ENCODE measurements around the gene MLLT3. TPM values are rescaled to one million over a fixed set of nuclear protein-coding genes. Genes with fewer than 3 reads are reported as not detected.
"Not testable (repeated sequence)": the region's sequence is repeated elsewhere in the genome, so short reads cannot be mapped to it uniquely, and the experiment has no call there.

MLLT3 gene
- total RNA-seq (2014; rRNA removed; shearing (Covaris generic); ENCODE audit: low replicate concordance): 50.7 and 69.9 TPM in 2 replicates

DNA sequence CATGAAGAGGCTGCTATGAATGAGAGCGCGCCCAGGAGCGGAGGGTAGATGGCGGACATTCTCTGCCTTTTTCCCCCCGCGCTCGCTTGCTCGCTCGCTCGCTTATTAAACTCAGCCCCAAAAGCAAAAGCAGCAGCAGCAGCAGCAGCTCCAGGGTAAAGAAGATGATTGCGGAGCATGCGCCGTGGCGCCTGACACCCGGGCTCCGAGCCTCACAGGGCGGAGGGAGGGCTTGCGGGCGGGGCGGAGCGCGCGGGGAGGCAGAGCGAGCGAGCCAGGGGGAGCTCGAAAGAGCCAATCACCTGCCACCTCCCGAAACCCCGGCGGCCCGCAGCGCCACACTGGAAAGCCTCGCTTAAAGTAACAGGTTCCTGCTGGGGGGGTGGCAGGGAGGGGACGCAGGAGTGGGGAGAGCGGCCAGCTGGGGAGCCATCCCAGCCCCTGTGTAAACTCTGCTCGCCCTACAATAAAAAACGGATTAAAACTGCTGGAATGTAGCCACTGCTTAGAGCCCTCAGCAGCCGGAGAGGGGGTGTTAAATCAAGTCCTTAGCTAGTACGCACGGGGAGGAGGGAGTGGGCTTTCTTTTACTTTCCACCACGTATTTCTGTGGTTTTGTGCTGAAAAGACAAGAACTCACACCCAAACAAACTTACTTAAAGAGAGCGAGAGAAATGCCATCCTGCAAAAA, at the start of gene MLLT3:
Gene MLLT3 (minus strand): TSS at position 170 of the 691 bp plus-strand sequence.
- Histone ChIP-seq H3K9me3 (no peaks in the 10 kb centered on the region), H3K27me3 (no peaks in the 10 kb centered on the region), H3K36me3 (peaks cover 7% of the 10 kb centered on the region), H3K4me3 (peak within 1 kb of the TSS; percentile 91)
- peak; percentile 100 for DNase-seq

DNA sequence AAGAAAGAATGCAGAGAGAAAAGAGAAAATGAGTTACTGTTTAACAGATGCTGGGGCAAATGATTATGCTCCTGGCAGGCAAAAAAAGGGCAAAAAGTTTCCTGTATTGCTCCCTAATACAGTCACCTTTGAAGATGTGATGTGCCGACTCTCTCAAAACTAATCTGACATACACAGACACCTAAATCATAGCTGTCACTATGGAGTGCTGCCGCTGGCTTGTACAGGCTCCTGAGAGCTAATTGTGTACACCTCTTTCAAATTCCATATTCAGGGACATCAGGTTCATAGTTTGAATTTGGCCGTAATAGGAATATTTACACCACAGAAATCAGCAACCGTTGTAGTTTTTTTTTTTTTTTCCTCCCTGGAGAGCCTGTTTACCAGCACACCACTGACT, 49.3 kb upstream of the MLLT3 start:
- H3K9me3 ChIP-seq: peaks cover 1% of the 10 kb centered on the region; the same call in 1 of the 2 replicates
- no peaks in the 10 kb centered on the region for H3K36me3 ChIP-seq
- DNase-seq: no peak
- H3K27me3 ChIP-seq: peaks cover 6% of the 10 kb centered on the region; the same call in 1 of the 2 replicates
- no peak overlapping the region for H3K4me3 ChIP-seq

DNA sequence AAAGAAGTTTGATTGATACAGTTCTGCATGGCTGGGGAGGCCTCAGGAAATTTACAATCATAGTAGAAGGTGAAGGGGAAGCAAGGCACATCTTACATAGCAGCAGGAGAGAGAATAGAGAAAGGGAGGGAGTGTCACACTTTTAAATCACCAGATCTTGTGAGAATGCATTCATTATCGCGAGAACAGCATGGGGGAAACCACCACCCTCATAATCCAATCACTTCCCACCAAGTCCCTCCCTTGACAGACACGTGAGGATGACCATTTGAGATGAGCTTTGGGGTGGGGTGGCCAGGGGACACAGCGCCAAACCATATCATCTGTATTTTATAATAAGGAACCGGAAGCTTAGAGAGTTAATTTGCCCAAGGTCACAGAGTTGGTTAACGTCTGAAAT, 48.1 kb upstream of the MLLT3 start:
- Histone ChIP-seq H3K27me3 (peaks cover 6% of the 10 kb centered on the region; the same call in 1 of the 2 replicates), H3K36me3 (no peaks in the 10 kb centered on the region), H3K9me3 (no peaks in the 10 kb centered on the region), H3K4me3 (no peak overlapping the region)
- DNase-seq: no peak

DNA sequence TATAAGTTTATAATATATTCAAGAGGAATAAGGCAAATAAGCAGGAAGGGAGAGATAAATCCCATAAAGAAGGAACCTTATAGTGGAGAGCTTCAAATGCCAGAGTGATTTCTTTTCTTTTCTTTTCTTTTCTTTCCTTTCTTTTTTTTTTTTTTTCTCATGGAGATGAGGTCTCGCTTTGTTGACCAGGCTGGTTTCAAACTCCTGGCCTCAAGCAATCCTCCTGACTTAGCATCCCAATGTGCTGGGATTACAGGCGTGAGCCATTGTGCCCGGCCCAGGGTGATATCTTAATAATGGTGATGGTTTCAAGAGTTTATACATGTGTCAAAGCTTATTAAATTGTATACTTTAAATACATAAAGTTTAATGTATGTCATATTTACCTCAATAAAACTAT, 42.2 kb upstream of the MLLT3 start:
- Histone ChIP-seq H3K4me3 (no peak overlapping the region), H3K36me3 (no peaks in the 10 kb centered on the region), H3K27me3 (peaks cover 36% of the 10 kb centered on the region), H3K9me3 (no peaks in the 10 kb centered on the region)
- DNase-seq: no peak

DNA sequence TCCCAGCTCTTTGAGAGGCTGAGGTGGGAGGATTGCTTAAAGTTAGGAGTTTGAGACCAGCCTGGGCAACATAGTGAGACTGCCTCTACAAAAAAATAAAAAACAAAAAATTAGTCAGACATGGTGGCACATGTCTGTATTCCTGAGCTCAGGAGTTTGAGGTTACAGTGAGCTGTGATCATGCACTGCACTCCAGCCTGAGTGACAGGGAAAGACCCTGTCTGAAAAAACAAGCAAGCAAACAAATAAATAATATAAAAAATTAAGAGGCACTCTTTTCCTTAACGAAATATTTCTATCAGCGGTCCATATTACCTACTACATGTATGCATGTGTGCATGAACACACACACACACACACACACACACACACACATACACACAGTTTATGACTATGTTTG, 40.8 kb upstream of the MLLT3 start:
- peaks cover 36% of the 10 kb centered on the region for H3K27me3 ChIP-seq
- H3K9me3 ChIP-seq: no peaks in the 10 kb centered on the region
- no peak for DNase-seq
- no peaks in the 10 kb centered on the region for H3K36me3 ChIP-seq
- no peak overlapping the region for H3K4me3 ChIP-seq

DNA sequence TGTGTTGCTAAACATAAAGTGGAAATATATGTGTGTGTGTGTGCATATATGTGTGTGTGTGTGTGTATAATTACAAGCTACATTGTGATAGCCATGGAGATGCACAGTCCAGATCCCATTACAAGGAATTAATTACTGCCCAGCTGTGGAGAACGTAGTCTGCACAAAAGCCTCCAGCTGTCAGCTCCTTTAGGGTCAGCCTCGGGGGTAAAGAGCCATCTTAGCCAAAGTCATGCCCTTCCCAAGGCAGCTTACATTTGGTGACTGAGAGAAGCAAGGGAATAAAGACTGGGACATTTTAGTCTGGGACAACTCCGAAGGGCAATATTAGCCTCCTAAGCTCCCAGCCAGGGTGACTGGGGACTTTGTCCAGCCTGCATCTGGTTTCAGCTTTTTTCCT, 39.9 kb upstream of the MLLT3 start:
- no peak overlapping the region for H3K4me3 ChIP-seq
- no peaks in the 10 kb centered on the region for H3K36me3 ChIP-seq
- H3K9me3 ChIP-seq: no peaks in the 10 kb centered on the region
- DNase-seq: no peak
- H3K27me3 ChIP-seq: peaks cover 30% of the 10 kb centered on the region

DNA sequence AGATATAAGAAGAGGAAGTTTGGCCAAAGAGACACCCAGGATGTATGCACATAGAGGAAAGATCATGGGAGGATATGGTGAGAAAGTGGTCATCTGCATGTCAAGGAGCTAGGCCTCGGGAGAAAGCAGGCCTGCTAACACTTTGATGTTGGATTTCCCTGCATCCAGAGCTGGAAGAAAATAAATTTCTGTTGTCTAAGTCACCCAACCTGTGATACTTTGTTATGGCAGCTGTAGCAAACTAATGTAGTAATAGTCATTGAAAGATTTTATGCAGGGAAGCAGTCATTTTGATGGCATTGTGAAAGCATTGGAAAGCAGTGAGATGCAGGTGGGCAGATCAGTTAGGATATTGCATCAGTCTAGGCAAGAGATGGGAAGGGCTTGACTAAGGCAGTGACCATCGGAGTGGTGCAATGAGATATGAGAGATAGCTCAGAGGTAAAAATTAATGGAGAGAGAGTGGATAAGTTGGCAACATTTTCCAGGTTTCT, 37.2 kb upstream of the MLLT3 start:
- H3K27me3 ChIP-seq: peaks cover 22% of the 10 kb centered on the region
- H3K36me3 ChIP-seq: no peaks in the 10 kb centered on the region
- no peaks in the 10 kb centered on the region for H3K9me3 ChIP-seq
- DNase-seq: no peak
- no peak overlapping the region for H3K4me3 ChIP-seq

DNA sequence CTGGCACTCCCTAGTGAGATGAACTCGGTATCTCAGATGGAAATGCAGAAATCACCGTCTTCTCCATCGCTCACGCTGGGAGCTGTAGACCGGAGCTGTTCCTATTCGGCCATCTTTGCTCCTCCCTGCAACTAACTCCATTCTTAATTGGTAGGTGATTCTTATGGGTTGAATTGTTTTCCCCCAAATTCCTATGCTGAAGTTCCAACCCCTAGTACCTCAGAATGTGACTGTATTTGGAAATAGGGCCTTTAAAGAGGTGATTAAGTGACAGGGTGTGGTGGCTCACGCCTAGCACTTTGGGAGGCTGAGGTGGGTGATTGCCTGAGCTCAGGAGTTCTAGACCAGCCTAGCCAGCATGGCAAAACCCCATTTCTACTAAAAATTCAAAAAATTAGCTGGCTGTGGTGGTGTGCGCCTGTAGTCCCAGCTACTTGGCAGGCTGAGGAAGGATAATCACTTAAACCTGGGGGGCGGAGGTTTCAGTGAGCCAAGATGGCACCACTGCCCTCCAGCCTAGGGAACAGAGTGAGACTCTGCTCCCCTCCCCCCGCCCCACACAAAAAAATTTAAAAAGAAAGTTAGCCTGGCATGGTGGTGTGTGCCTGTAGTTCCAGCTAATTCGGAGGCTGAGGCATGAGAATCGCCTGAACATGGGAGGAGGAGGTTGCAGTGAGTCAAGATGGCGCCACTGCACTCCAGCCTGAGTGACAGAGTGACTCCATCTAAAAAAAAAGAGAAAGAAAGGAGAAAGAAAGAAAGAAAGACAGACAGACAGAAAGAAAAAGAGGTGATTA, 36.6 kb upstream of the MLLT3 start:
- Histone ChIP-seq H3K9me3 (no peaks in the 10 kb centered on the region), H3K36me3 (no peaks in the 10 kb centered on the region), H3K4me3 (peak overlapping the region; percentile 61), H3K27me3 (peaks cover 22% of the 10 kb centered on the region)
- DNase-seq: no peak

DNA sequence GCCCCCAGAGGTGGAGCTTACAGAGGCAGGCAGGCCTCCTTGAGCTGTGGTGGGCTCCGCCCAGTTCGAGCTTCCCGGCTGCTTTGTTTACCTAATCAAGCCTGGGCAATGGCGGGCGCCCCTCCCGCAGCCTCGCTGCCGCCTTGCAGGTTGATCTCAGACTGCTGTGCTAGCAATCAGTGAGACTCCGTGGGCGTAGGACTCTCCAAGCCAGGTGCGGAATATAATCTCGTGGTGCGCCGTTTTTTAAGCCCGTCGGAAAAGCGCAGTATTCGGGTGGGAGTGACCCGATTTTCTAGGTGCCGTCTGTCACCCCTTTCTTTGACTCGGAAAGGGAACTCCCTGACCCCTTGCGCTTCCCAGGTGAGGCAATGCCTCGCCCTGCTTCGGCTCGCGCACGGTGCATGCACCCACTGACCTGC, 36.0 kb upstream of the MLLT3 start:
- peak; percentile 45 for DNase-seq
- peaks cover 20% of the 10 kb centered on the region for H3K27me3 ChIP-seq
- peak overlapping the region; percentile 61 for H3K4me3 ChIP-seq

DNA sequence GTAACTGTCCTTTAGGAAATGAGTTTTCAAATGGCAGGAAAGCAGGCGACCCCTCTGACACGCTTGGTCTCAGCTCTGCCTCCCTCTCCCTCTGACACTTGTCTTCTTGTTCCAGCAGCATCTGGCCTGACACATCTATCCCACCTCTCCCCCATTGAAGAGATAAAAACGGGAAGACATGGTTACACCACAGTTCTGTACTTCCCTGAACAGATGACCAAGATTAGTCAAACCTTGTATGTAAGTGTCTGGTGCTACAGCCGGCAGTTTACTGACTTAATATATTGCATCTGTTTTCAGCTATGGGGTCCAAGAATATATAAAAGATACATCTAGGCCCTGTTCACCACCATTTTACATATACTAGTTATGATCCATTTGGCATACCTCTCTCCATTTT, 29.6 kb upstream of the MLLT3 start:
- DNase-seq: no peak
- no peak overlapping the region for H3K4me3 ChIP-seq
- H3K9me3 ChIP-seq: no peaks in the 10 kb centered on the region
- H3K27me3 ChIP-seq: no peaks in the 10 kb centered on the region
- no peaks in the 10 kb centered on the region for H3K36me3 ChIP-seq

More for the DNA sequence above, 36.0 kb upstream of the MLLT3 start:
- not testable (repeated sequence) for H3K9me3 ChIP-seq, H3K36me3 ChIP-seq

DNA sequence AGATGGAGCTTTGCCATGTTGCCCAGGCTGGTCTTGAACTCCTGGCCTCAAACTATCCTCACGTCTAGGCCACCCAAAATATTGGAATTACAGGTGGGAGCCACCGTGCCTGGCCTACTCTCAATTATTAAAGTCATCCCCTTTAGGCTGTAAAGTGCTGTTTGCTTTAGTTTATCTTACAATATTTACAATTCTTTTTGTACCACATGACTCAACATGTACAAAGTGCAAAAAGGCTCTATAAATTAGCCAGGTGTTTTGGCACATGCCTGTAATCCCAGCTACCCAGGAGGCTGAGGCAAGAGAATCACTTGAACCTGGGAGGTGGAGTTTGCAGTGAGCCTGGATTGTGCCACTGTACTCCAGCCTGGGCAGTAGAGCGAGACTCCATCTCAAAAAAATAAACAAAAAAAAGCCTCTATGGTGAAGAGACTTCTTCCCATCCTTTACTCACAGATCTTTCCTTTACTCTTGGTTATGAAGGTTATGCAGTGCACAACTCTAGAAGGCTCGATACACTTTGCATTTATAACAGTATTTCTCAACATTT, 28.5 kb upstream of the MLLT3 start:
- Histone ChIP-seq H3K9me3 (no peaks in the 10 kb centered on the region), H3K36me3 (no peaks in the 10 kb centered on the region), H3K4me3 (no peak overlapping the region), H3K27me3 (no peaks in the 10 kb centered on the region)
- DNase-seq: no peak

DNA sequence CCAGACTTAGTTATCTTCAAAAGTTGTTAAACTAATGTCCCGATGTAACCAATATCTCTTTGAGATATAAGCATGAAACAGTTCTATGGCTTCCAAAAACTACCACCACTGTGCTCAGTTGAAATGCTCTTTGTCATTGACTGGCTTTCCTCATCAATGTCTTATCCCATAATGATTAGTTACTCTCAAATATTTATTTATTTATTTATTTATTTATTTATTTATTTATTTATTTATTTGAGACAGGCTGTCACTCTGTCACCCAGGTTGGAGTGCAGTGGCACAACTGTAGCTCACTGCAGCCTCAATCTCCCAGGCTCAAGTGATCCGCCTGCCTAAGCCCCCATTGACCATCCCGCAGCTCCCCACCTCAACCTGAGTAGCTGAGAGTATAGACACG, 28.0 kb upstream of the MLLT3 start:
- DNase-seq: no peak
- Histone ChIP-seq H3K9me3 (no peaks in the 10 kb centered on the region), H3K36me3 (no peaks in the 10 kb centered on the region), H3K4me3 (no peak overlapping the region), H3K27me3 (no peaks in the 10 kb centered on the region)

DNA sequence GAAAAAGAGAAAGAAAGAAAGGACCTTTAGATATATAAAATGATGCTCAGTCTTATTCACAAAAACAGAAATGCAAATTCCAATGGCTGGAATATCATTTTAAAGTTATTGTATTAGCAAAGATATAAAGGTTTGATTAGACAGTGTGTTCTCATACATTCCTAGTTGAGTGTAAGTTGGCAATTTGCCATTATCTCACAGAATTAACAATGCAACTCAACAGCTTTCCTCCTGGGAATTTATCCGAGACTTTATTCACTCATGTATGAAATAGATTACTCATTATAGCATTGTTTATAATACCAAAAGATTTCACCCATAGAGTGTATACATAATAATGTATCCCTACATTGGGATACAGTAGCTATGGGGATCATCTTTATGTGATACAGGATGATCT, 27.1 kb upstream of the MLLT3 start:
- H3K36me3 ChIP-seq: no peaks in the 10 kb centered on the region
- no peak overlapping the region for H3K4me3 ChIP-seq
- DNase-seq: no peak
- no peaks in the 10 kb centered on the region for H3K27me3 ChIP-seq
- H3K9me3 ChIP-seq: no peaks in the 10 kb centered on the region

DNA sequence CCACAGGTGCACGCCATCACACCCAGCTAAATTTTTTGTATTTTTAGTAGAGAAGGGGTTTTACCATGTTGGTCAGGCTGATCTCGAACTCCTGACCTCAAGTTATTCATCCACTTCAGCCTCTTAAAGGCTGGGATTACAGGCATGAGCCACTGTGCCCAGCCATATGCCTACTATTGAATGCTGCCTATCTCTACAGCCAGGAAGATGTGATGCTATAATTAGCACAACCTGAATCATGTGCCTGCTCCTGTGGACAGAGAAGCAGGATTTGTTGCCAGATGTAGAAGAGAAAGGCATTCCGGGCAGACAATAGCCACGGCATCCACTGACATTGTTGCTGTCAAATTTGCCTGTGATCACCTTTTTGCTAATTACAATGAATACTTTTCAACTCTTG, 24.4 kb upstream of the MLLT3 start:
- no peaks in the 10 kb centered on the region for H3K9me3 ChIP-seq
- no peak overlapping the region for H3K4me3 ChIP-seq
- H3K27me3 ChIP-seq: no peaks in the 10 kb centered on the region
- no peaks in the 10 kb centered on the region for H3K36me3 ChIP-seq
- DNase-seq: no peak

DNA sequence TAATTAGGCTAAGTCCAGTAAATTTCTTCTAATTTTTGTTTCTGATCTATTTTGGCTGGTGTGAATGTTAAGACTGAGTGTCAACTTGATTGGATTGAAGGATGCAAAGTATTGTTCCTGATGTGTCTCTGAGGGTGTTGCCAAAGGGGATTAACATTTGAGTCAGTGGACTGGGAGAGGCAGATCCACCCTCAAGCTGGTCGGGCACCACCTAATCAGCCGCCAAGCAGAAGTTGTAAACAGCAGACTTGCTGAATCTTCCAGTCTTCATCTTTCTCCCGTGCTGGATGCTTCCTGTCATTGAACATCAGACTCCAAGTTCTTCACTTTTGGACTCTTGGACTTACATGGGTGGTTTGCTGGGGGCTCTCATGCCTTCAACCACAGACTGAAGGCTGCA, 21.4 kb upstream of the MLLT3 start:
- peak; percentile 22 for DNase-seq
- no peaks in the 10 kb centered on the region for H3K9me3 ChIP-seq
- H3K4me3 ChIP-seq: no peak overlapping the region
- H3K27me3 ChIP-seq: no peaks in the 10 kb centered on the region
- H3K36me3 ChIP-seq: no peaks in the 10 kb centered on the region

DNA sequence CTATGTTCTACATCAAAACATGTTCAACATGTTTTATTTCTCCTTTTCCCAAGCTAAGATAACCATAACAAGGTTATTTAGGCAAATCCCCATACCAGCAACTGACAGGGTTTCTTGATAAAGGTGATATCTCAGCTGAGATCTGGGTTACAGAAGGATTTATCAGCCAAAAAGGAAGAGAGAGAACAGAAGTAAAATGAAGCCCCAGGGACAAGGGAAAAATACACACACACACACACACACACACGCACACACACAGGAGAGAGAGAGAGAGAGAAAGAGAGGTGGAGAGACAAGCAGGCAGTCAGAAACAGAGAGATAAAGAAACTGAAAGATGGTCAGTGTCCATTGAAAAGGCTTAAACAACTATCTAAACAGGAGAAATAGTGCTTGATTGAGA, 19.7 kb upstream of the MLLT3 start:
- no peak for DNase-seq
- H3K27me3 ChIP-seq: no peaks in the 10 kb centered on the region
- no peaks in the 10 kb centered on the region for H3K36me3 ChIP-seq
- H3K9me3 ChIP-seq: no peaks in the 10 kb centered on the region
- no peak overlapping the region for H3K4me3 ChIP-seq

All from MG63 (cell line).